HepG2 (cell line): ENCODE data around the gene BCAR3. TPM values are rescaled to one million over a fixed set of nuclear protein-coding genes. Genes with fewer than 3 reads are reported as not detected.

Experiments
- ATAC-seq: fragments of 200-7000 bp; cut with Tn5 transposase; 3 replicates; pipeline ENCODE4 v1.9.1; 2020; ENCODE audit warnings: mild to moderate bottlenecking, moderate library complexity
- BruUV-seq: library from RNA; stranded (reverse); fragments of 400-500 nt; replicated peaks from 2 replicates; lab custom pipeline; 2021; lab: Mats Ljungman, UMichigan
- CTCF ChIA-PET: fragments of 300-600 bp; formaldehyde crosslinking; extraction: SDS; loops from one replicate; lab custom pipeline; 2021; ENCODE audit warnings: low total read pairs, inconsistent platforms, low intra/inter-chr PET ratio; lab: Yijun Ruan, JAX
- POLR2A ChIA-PET: fragments of 350-600 bp; sonication (Branson Sonifier 250); formaldehyde crosslinking; loops from one replicate; lab custom pipeline; 2020; ENCODE audit warnings: antibody characterized with exemption, inconsistent platforms; lab: Yijun Ruan, JAX
- DNase-seq: peaks from one replicate; pipeline ENCODE4 v3.0.0-alpha.2; 2015; ENCODE audit warnings: low spot score
- FAIRE-seq: peaks from 3 replicates; lab custom pipeline; 2011; peaks lifted over from hg19 to GRCh38; lab: Jason Lieb, UNC
- H2AFZ ChIP-seq: one replicate; pipeline ENCODE4 v1.6.1; 2011; ENCODE audit warnings: low read length, inconsistent platforms
- H3K27ac ChIP-seq: fragments of 300-600 bp; 3 replicates; pipeline ENCODE4 v1.8.0; 2011; ENCODE audit warnings: mixed run types, mild to moderate bottlenecking, mixed read lengths, low read length, inconsistent platforms; ENCODE audit not compliant: insufficient read depth; ENCODE audit errors: extremely low read length
- H3K27me3 ChIP-seq, 2 experiments: fragments of 200-600 bp in 1 of 2; 2 replicates in 1 of 2; 3 replicates in 1 of 2; pipeline versions ENCODE4 v1.6.0 to v1.8.0; 2011; ENCODE audit warnings: low read length in 2 of 2, mild to moderate bottlenecking in 2 of 2, moderate library complexity in 2 of 2, inconsistent platforms in 1 of 2; ENCODE audit not compliant: insufficient read depth in 2 of 2, control insufficient read depth in 1 of 2
- H3K36me3 ChIP-seq, 2 experiments: fragments of 200-600 bp in 1 of 2; replicated peaks in 1 of 2; 2 replicates in 1 of 2; 3 replicates in 1 of 2; pipeline versions ENCODE4 v1.5.1 to v1.8.0; 2011; ENCODE audit warnings: low read length in 2 of 2, inconsistent platforms in 1 of 2; ENCODE audit not compliant: insufficient read depth in 2 of 2, control insufficient read depth in 1 of 2
- H3K4me1 ChIP-seq: 2 replicates; pipeline ENCODE4 v1.5.1; 2012; ENCODE audit warnings: low read length, inconsistent platforms; ENCODE audit not compliant: insufficient read depth
- H3K4me2 ChIP-seq: 2 replicates; pipeline ENCODE4 v1.6.0; 2011; ENCODE audit warnings: low read depth, low read length, inconsistent platforms
- H3K4me3 ChIP-seq, 3 experiments: fragments of 200-600 bp in 1 of 3; sonication (generic), shearing (Covaris generic) in 1 of 3; replicated peaks in 1 of 3; 2 replicates each; pipeline ENCODE4 v1.5.1; 2011 to 2016; ENCODE audit warnings: low read length in 3 of 3, inconsistent platforms in 2 of 3, low read depth in 2 of 3, mild to moderate bottlenecking in 2 of 3, control low read depth in 1 of 3, mixed read lengths in 1 of 3; ENCODE audit not compliant: insufficient read depth in 1 of 3
- H3K79me2 ChIP-seq: one replicate; pipeline ENCODE4 v1.6.1; 2011; ENCODE audit warnings: low read length, inconsistent platforms; ENCODE audit not compliant: insufficient read depth
- H3K9ac ChIP-seq: 2 replicates; pipeline ENCODE4 v1.6.0; 2011; ENCODE audit warnings: mild to moderate bottlenecking, low read depth, low read length, inconsistent platforms; ENCODE audit not compliant: insufficient read depth
- H3K9me3 ChIP-seq: 2 replicates; pipeline ENCODE4 v1.5.1; 2012; ENCODE audit warnings: mild to moderate bottlenecking, low read length
- H4K20me1 ChIP-seq: 2 replicates; pipeline ENCODE4 v1.6.0; 2011; ENCODE audit warnings: inconsistent platforms, mild to moderate bottlenecking, low read length, moderate library complexity; ENCODE audit not compliant: insufficient read depth
- ARNT2 ChIP-seq: sonication (generic); formaldehyde crosslinking; IDR thresholded peaks from 2 replicates; pipeline ENCODE4 v1.8.0; 2022; ENCODE audit warnings: mild to moderate bottlenecking, low read depth, missing genetic modification reagents, moderate library complexity
- PITX1 ChIP-seq: sonication (generic); formaldehyde crosslinking; IDR thresholded peaks from 2 replicates; pipeline ENCODE4 v1.5.1; 2020; ENCODE audit warnings: mild to moderate bottlenecking, missing genetic modification reagents
- PRDM15 ChIP-seq: sonication (generic); formaldehyde crosslinking; IDR thresholded peaks from 2 replicates; pipeline ENCODE4 v1.4.0; 2020; ENCODE audit warnings: missing genetic modification reagents
- U2AF2 ChIP-seq: fragments of 200-400 bp; formaldehyde crosslinking; IDR thresholded peaks from 2 replicates; pipeline ENCODE4 v1.6.1; 2017; ENCODE audit warnings: low read depth, mild to moderate bottlenecking, low read length
- YY1 ChIP-seq: IDR thresholded peaks from 2 replicates; pipeline ENCODE4 v1.6.1; 2011; ENCODE audit warnings: low read length, low read depth, moderate library complexity, mild to moderate bottlenecking; ENCODE audit not compliant: insufficient read depth, insufficient replicate concordance
- ZNF276 ChIP-seq: sonication (generic); formaldehyde crosslinking; IDR thresholded peaks from 2 replicates; pipeline ENCODE4 v1.4.0; 2020; ENCODE audit warnings: mild to moderate bottlenecking, low read depth, missing genetic modification reagents
- ZNF563 ChIP-seq: sonication (generic); formaldehyde crosslinking; IDR thresholded peaks from 2 replicates; pipeline ENCODE4 v1.8.0; 2022; ENCODE audit warnings: mild to moderate bottlenecking, moderate library complexity, missing genetic modification reagents
- ZNF687 ChIP-seq: sonication (generic); formaldehyde crosslinking; IDR thresholded peaks from 2 replicates; pipeline ENCODE4 v1.5.1; 2020; ENCODE audit warnings: mild to moderate bottlenecking, missing genetic modification reagents, moderate library complexity
- WGBS: methylation state at CpG from one replicate; pipeline ENCODE4 v1.1.6; 2017; ENCODE audit warnings: low lambda C conversion rate; 5-methylcytosine and 5-hydroxymethylcytosine counted together
- in situ Hi-C: cut with HindIII; loops from 2 replicates; pipeline ENCODE4 v1.10.0; 2017; ENCODE audit warnings: low pct_unique_long_range_greater_than_20kb; ENCODE audit not compliant: extremely low pct_ligation_motif_present
- intact Hi-C: fragments of 100-400 bp; cut with micrococcal nuclease; formaldehyde crosslinking; loops from one replicate; pipeline ENCODE4 v1.10.0; 2022; ENCODE audit not compliant: unreplicated experiment
- polyA plus RNA-seq, 8 experiments: library from polyadenylated mRNA; depleted of rRNA in 3 of 8; stranded (reverse) in 7 of 8; unstranded in 1 of 8; fragments of >200 nt; fragmentation: Illumina TruSeq in 4 of 8; extraction: Trizol in 4 of 8; gene quantifications; 2 replicates each; pipeline versions ENCODE4 v1.2.1 to v1.2.3, GENCODE V29; 2011 to 2016; ENCODE audit warnings: low read depth in 4 of 8, missing spikeins in 1 of 8, mixed read lengths in 1 of 8; ENCODE audit not compliant: insufficient read depth in 1 of 8
- total RNA-seq, 5 experiments: library from RNA; depleted of rRNA; stranded (reverse); fragments of >200 nt; fragmentation: Illumina TruSeq; extraction: Trizol; gene quantifications; 2 replicates each; pipeline ENCODE4 v1.2.3, GENCODE V29; 2016; ENCODE audit warnings: low read depth in 1 of 5

Gene BCAR3
- total and polyA plus RNA-seq, 2 of the 13 experiments (the other 11 are each of a cell fraction or from before 2014, with no cell fraction given): 3.6 to 4.8 TPM

- Histone ChIP-seq H3K9me3 (no peaks in the 10 kb centered on the region), H3K4me1 (no peaks in the 10 kb centered on the region), H3K9ac (no peak overlapping the region), H2AFZ (no peak overlapping the region), H3K36me3 (peaks cover 2 to 33% of the 10 kb centered on the region in 2 experiments; a peak in 3 of 5 replicates), H3K27me3 (no peaks in the 10 kb centered on the region), H3K27ac (no peak overlapping the region), H4K20me1 (no peaks in the 10 kb centered on the region), H3K4me3 (no peak overlapping the region), H3K79me2 (no peaks in the 10 kb centered on the region), H3K4me2 (no peak overlapping the region)
- 91% methylated on average over 2 of the region's 2 CpGs for WGBS
- BruUV-seq: no TSS peak
- FAIRE-seq (no peak), DNase-seq (no peak), ATAC-seq (no peak)
- intact Hi-C loops (no loop called here), in situ Hi-C loops (no loop called here)
- POLR2A ChIA-PET: no interaction called here
- CTCF ChIA-PET: no interaction called here
- TF ChIP-seq ZNF276 (CRISPR knock-in tag): no peak
- TF ChIP-seq ZNF563 (CRISPR knock-in tag): no peak
- TF ChIP-seq YY1: no peak
- TF ChIP-seq U2AF2: no peak
- TF ChIP-seq PITX1 (CRISPR knock-in tag): no peak
- no peak for TF ChIP-seq PRDM15 (CRISPR knock-in tag)
- no peak for TF ChIP-seq ARNT2 (CRISPR knock-in tag)
- TF ChIP-seq ZNF687 (CRISPR knock-in tag): no peak
Observed at GRCh38 chr1:93526431-93526830, 155.2 kb downstream of the BCAR3 start.
